ENCODE measurements around the gene FOXD4L6.
"Not testable (repeated sequence)": the region's sequence is repeated elsewhere in the genome, so short reads cannot be mapped to it uniquely, and the experiment has no call there.

GRCh38 chr9:41109253-41109652 lies 19.2 kb downstream of the FOXD4L6 start:
- TF ChIP-seq EZH2 (IDR thresholded peaks at IDR 0.05; ENCODE audit: borderline replicate concordance, low read depth, low read length, severe bottlenecking); CTCF (IDR thresholded peaks at IDR 0.05; ENCODE audit: extremely low read depth in 1 of 2, insufficient read depth in 1 of 2, low read depth in 1 of 2, low read length in 2 of 2); POLR2A (IDR thresholded peaks at IDR 0.05; ENCODE audit: low read depth, low read length); POLR2AphosphoS5 (IDR thresholded peaks at IDR 0.05; ENCODE audit: insufficient read depth, low read depth, low read length); JUN (IDR thresholded peaks at IDR 0.05; ENCODE audit: borderline replicate concordance, insufficient read depth, insufficient read length, low read depth); MYC (IDR thresholded peaks at IDR 0.05; ENCODE audit: low read depth, low read length): not testable (repeated sequence)
